Measurements from ENCODE around the gene IGF2BP3. TPM values are rescaled to one million over a fixed set of nuclear protein-coding genes. Genes with fewer than 3 reads are reported as not detected.

The IGF2BP3 gene
- total RNA-seq, 1 experiment from 2014 or later, result 80.2 TPM

DNA sequence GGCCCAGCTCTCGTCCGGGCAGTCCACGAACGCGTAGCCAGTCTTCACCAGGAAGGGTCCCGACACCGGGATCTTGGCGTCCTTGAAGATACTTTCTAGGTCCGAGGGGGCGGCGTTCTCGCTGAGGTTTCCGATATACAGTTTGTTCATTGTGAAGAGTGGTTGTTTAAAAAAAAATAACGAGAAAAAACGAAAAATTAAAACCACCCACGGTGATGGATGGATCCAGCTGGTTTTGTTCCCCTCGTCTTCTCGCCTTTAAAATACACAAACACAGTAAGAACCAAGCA, 385 bp downstream of the IGF2BP3 start:
- peak overlapping the region; percentile 100 for H3K27ac ChIP-seq (ENCODE audit: low read length)
- in situ Hi-C loops (cut with HindIII; ENCODE audit: low pct_unique_long_range_greater_than_20kb, low sequenced_read_pairs) (no loop called here), intact Hi-C loops (cut with micrococcal nuclease; ENCODE audit: unreplicated experiment) (loop anchor here (5.0 to 10.0 kb wide), 4 partner anchors 38 to 195 kb away; partner anchors contain the start of gene TRA2A)
- no peaks in the 10 kb centered on the region for H3K9me3 ChIP-seq (ENCODE audit: control insufficient read depth, insufficient read depth, low read depth, low read length)
- H3K4me1 ChIP-seq (ENCODE audit: control insufficient read depth, insufficient read depth, low read length), result peaks cover 31% of the 10 kb centered on the region
- ATAC-seq, result no peak
- H3K27me3 ChIP-seq (ENCODE audit: control insufficient read depth, insufficient read depth, low read length), result no peaks in the 10 kb centered on the region
- ChIA-PET POLR2A (interaction anchor here (0.5 to 1.0 kb wide), 3 partner anchors 22 to 197 kb away, joined by 3 to 9 read pairs (median 6); no protein-coding TSS in a partner anchor), CTCF (no interaction called here)
- peak overlapping the region; percentile 87 to 98 for H3K4me3 ChIP-seq (ENCODE audit: low read depth in 2 of 2, low read length in 2 of 2)
- BruUV-seq (replicated peaks), result TSS peak; percentile 90
- TF ChIP-seq TCF7L2 (IDR thresholded peaks at IDR 0.05; ENCODE audit: low read depth, low read length), result no peak
- no peak for TF ChIP-seq REST (IDR thresholded peaks at IDR 0.05; ENCODE audit: insufficient read depth in 1 of 2, low read depth in 2 of 2, low read length in 1 of 2)
- no peak for TF ChIP-seq POLR2AphosphoS5 (IDR thresholded peaks at IDR 0.05; ENCODE audit: low read depth, low read length)
- no peak for TF ChIP-seq SIN3A (IDR thresholded peaks at IDR 0.05; ENCODE audit: borderline replicate concordance, insufficient read depth, low read depth, low read length)
- TF ChIP-seq, protein P1, sequence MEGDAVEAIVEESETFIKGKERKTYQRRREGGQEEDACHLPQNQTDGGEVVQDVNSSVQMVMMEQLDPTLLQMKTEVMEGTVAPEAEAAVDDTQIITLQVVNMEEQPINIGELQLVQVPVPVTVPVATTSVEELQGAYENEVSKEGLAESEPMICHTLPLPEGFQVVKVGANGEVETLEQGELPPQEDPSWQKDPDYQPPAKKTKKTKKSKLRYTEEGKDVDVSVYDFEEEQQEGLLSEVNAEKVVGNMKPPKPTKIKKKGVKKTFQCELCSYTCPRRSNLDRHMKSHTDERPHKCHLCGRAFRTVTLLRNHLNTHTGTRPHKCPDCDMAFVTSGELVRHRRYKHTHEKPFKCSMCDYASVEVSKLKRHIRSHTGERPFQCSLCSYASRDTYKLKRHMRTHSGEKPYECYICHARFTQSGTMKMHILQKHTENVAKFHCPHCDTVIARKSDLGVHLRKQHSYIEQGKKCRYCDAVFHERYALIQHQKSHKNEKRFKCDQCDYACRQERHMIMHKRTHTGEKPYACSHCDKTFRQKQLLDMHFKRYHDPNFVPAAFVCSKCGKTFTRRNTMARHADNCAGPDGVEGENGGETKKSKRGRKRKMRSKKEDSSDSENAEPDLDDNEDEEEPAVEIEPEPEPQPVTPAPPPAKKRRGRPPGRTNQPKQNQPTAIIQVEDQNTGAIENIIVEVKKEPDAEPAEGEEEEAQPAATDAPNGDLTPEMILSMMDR (IDR thresholded peaks at IDR 0.05), result no peak
- H3K36me3 ChIP-seq (ENCODE audit: control insufficient read depth, insufficient read depth, low read length), result no peaks in the 10 kb centered on the region; the same call in none of the 2 replicates
- no peak for DNase-seq (ENCODE audit: low read depth, low spot score)

DNA sequence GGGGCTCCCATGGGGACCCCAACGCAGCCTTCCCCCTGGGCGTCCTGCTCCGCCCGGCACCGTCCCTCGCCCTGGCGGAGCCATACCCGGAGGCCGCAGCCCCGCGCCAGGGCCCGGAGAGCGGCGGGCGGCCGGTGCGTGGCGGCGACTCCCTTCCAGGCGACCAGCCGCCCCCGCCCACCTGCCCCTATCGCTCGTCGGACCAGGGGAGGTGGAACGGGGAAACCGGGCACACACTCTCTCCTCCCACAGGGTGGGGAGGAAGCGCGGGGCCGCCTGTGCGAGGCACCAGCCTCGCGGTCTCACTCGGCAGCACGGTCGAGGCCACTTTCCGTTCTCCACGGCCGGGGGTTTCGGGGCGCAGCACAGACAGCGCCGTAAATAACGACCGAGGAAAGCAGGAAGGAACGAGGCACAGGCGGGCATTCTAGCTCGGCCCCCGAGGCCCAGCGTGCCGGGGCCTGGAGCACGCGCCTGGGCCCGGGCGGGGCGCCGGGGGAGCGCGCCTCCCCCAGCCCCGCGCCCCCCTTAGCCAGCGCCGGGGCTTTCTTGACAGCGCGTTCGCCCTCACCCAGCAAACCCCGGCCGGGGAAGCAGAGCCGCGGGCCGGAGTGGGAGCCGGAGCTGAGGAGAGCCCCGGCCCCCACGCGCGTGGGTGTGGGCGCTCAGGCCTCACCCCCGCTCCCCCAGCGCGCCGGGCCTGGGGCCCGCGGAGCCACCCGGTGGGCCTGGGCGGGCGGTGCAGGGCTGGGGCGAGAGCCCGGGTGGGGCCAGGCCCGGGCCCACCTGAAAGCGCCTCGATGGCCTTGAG, 936 bp downstream of the IGF2BP3 start:
- no TSS peak for BruUV-seq (replicated peaks)
- Histone ChIP-seq H3K27ac (ENCODE audit: low read length) (peak overlapping the region; percentile 100), H3K4me1 (ENCODE audit: control insufficient read depth, insufficient read depth, low read length) (peaks cover 36% of the 10 kb centered on the region), H3K4me3 (ENCODE audit: low read depth in 2 of 2, low read length in 2 of 2) (peak overlapping the region; percentile 87 to 98), H3K9me3 (ENCODE audit: control insufficient read depth, insufficient read depth, low read depth, low read length) (no peaks in the 10 kb centered on the region), H3K27me3 (ENCODE audit: control insufficient read depth, insufficient read depth, low read length) (no peaks in the 10 kb centered on the region), H3K36me3 (ENCODE audit: control insufficient read depth, insufficient read depth, low read length) (no peaks in the 10 kb centered on the region; the same call in none of the 2 replicates)
- 0 out of 2 replicates have a peak, but pooled peaks have one; percentile 4 for TF ChIP-seq POLR2AphosphoS5 (IDR thresholded peaks at IDR 0.05; ENCODE audit: low read depth, low read length)
- TF ChIP-seq, protein P1 (IDR thresholded peaks at IDR 0.05), result no peak
- TF ChIP-seq SIN3A (IDR thresholded peaks at IDR 0.05; ENCODE audit: borderline replicate concordance, insufficient read depth, low read depth, low read length), result peak; percentile 88; the same call in 1 of the 2 replicates
- intact Hi-C loops (cut with micrococcal nuclease; ENCODE audit: unreplicated experiment), result no loop called here
- ChIA-PET CTCF (no interaction called here), POLR2A (interaction anchor here (0.5 to 1.0 kb wide), 3 partner anchors 22 to 196 kb away, joined by 3 to 9 read pairs (median 6); no protein-coding TSS in a partner anchor)
- in situ Hi-C loops (cut with HindIII; ENCODE audit: low pct_unique_long_range_greater_than_20kb, low sequenced_read_pairs), result no loop called here
- DNase-seq (ENCODE audit: low read depth, low spot score) (no peak), ATAC-seq (0 out of 2 replicates have a peak, but pooled peaks have one; percentile 0)

Data from Panc1 (cell line).